ENCODE measurements around the gene RASAL3.

RASAL3 gene

DNA sequence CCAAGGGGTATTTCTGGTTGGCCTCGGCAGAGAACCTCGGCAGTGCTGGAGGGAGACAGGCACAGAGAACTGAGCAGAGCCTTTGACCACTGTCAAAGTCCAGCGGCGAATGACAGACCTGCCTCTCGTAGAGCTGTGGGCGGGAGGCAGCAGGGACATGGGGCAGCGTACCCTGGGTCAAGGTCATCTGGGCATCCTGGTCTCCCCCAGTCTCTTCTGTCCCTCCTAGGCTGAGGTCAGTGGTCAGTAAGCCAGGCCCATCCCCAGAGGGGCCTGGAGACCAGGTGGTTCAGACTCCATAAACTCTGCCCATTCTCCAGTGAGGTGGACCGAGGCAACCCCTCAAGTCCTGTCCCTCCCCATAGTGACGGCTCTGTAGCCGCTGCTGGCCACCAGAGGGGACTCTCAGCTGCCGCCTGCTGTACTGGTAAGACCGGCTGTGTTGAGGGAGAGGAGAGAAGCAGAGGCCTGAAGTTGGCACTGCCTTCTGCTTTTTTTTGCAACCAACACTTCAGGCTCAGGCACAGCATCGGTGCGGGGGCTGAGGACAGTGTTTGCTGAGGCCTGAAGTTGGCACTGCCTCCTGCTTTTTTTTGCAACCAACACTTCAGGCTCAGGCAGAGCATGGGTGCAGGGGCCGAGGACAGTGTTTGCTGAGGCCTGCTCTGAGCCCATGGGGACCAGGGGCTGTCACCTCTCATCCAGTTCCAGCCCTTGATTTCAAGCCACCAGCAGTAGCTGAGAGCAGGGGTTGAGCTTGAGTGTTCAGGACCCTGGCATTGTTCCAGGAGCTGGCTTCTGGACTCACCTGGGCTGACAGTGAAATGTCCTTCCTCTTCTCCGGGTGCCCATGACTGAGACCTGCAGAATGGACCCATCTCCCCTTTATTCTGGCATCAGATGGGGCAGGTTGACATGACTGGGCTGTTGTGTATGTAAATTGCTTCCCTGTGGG, 15.3 kb upstream of the RASAL3 start, which contains the start of gene PGLYRP2:
PGLYRP2 (minus strand) TSS at position 111 of the 955 bp plus-strand sequence. CDS start 130 bp downstream, outside the sequence.
- H3K9me3 ChIP-seq (ENCODE audit: insufficient read depth, low read length, severe bottlenecking): no peaks in the 10 kb centered on the region
- no peak for ATAC-seq (ENCODE audit: insufficient read depth, low read depth)
- no peak within 1 kb of the TSS for H3K27ac ChIP-seq (ENCODE audit: low read length)

DNA sequence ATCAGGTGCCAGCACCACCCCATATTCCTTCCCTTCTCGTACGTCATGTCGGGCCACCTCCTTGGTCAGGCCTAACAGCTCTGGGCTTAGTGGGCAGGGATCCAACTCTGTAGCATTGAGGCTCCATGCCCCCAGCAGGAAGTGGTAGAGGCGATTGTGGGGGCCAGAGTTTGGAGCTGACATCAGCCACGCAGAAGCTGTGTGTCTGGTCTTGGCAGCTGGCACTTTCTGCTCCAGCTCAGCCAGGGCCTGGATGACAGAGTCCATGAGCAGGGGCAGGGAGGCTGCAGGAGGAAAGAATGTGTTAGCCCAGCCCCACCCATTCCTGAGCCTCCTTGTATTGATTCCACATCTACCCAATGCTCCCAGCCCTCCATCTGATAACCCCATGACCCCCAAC, 12.0 kb upstream of the RASAL3 start:
- no peak overlapping the region for H3K4me2 ChIP-seq (ENCODE audit: insufficient read depth, low read length)
- peak; percentile 50; the same call in 1 of the 3 replicates for ATAC-seq (ENCODE audit: insufficient read depth, low read depth)
- no peaks in the 10 kb centered on the region for H4K20me1 ChIP-seq (ENCODE audit: insufficient read depth, low read length)
- no peak overlapping the region; the same call in 1 of the 2 replicates for H3K27ac ChIP-seq (ENCODE audit: low read length)
- H2AFZ ChIP-seq (ENCODE audit: low read depth, low read length): no peak overlapping the region
- no peak for TF ChIP-seq EZH2 (IDR thresholded peaks at IDR 0.05; ENCODE audit: borderline replicate concordance, low read depth, low read length, severe bottlenecking)
- TF ChIP-seq, protein P1, sequence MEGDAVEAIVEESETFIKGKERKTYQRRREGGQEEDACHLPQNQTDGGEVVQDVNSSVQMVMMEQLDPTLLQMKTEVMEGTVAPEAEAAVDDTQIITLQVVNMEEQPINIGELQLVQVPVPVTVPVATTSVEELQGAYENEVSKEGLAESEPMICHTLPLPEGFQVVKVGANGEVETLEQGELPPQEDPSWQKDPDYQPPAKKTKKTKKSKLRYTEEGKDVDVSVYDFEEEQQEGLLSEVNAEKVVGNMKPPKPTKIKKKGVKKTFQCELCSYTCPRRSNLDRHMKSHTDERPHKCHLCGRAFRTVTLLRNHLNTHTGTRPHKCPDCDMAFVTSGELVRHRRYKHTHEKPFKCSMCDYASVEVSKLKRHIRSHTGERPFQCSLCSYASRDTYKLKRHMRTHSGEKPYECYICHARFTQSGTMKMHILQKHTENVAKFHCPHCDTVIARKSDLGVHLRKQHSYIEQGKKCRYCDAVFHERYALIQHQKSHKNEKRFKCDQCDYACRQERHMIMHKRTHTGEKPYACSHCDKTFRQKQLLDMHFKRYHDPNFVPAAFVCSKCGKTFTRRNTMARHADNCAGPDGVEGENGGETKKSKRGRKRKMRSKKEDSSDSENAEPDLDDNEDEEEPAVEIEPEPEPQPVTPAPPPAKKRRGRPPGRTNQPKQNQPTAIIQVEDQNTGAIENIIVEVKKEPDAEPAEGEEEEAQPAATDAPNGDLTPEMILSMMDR (IDR thresholded peaks at IDR 0.05; ENCODE audit: borderline replicate concordance, extremely low read depth, low read length, poor library complexity, severe bottlenecking): no peak
- no peak overlapping the region for H3K9ac ChIP-seq (ENCODE audit: low read depth, low read length)
- no peaks in the 10 kb centered on the region for H3K9me3 ChIP-seq (ENCODE audit: insufficient read depth, low read length, severe bottlenecking)
- no peaks in the 10 kb centered on the region for H3K79me2 ChIP-seq (ENCODE audit: insufficient read depth, low read length)
- no peaks in the 10 kb centered on the region for H3K4me1 ChIP-seq (ENCODE audit: insufficient read depth, low read length)
- H3K36me3 ChIP-seq (ENCODE audit: insufficient read depth, low read length): no peaks in the 10 kb centered on the region
- DNase-seq: peak; percentile 28
- H3K4me3 ChIP-seq (ENCODE audit: low read depth in 1 of 2, low read length in 2 of 2): no peak overlapping the region
- H3K27me3 ChIP-seq (ENCODE audit: insufficient read depth, low read length, poor library complexity): no peaks in the 10 kb centered on the region

More for the DNA sequence above, 15.3 kb upstream of the RASAL3 start, which contains the start of gene PGLYRP2:
- Histone ChIP-seq H4K20me1 (ENCODE audit: insufficient read depth, low read length) (no peaks in the 10 kb centered on the region), H3K79me2 (ENCODE audit: insufficient read depth, low read length) (no peaks in the 10 kb centered on the region), H2AFZ (ENCODE audit: low read depth, low read length) (no peak within 1 kb of the TSS), H3K9ac (ENCODE audit: low read depth, low read length) (no peak within 1 kb of the TSS), H3K36me3 (ENCODE audit: insufficient read depth, low read length) (no peaks in the 10 kb centered on the region), H3K4me1 (ENCODE audit: insufficient read depth, low read length) (no peaks in the 10 kb centered on the region), H3K27me3 (ENCODE audit: insufficient read depth, low read length, poor library complexity) (no peaks in the 10 kb centered on the region), H3K4me2 (ENCODE audit: insufficient read depth, low read length) (no peak within 1 kb of the TSS), H3K4me3 (ENCODE audit: low read depth in 1 of 2, low read length in 2 of 2) (no peak within 1 kb of the TSS)
- TF ChIP-seq EZH2 (IDR thresholded peaks at IDR 0.05; ENCODE audit: borderline replicate concordance, low read depth, low read length, severe bottlenecking): no peak
- TF ChIP-seq, protein P1 (IDR thresholded peaks at IDR 0.05; ENCODE audit: borderline replicate concordance, extremely low read depth, low read length, poor library complexity, severe bottlenecking): no peak
- DNase-seq: no peak

DNA sequence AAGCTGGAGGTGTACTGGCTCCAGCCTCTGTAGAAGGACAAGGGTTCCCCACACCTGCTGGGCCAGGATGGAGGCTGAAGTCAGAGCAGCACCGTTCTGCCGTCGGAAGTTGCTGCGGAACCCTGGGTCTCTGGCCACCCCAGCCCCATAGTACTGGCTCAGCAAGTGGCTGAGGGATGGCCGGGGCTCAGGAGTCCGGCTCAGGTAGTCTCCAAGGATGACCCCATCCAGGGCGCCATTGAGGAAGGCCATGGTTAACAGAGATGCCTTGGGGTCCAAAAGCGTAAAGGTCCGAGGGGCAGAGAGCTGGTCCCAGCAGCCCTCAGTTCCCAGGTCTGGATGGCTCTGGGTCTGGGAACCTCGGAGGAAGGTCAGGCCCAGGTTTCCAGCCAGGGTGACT, 11.3 kb upstream of the RASAL3 start:
- no peak for TF ChIP-seq EZH2 (IDR thresholded peaks at IDR 0.05; ENCODE audit: borderline replicate concordance, low read depth, low read length, severe bottlenecking)
- TF ChIP-seq, protein P1 (IDR thresholded peaks at IDR 0.05; ENCODE audit: borderline replicate concordance, extremely low read depth, low read length, poor library complexity, severe bottlenecking): no peak
- DNase-seq (no peak), ATAC-seq (ENCODE audit: insufficient read depth, low read depth) (no peak)
- Histone ChIP-seq H3K27ac (ENCODE audit: low read length) (no peak overlapping the region), H3K4me1 (ENCODE audit: insufficient read depth, low read length) (no peaks in the 10 kb centered on the region), H3K36me3 (ENCODE audit: insufficient read depth, low read length) (no peaks in the 10 kb centered on the region), H3K4me3 (ENCODE audit: low read depth in 1 of 2, low read length in 2 of 2) (no peak overlapping the region), H3K9ac (ENCODE audit: low read depth, low read length) (no peak overlapping the region), H4K20me1 (ENCODE audit: insufficient read depth, low read length) (no peaks in the 10 kb centered on the region), H2AFZ (ENCODE audit: low read depth, low read length) (no peak overlapping the region), H3K4me2 (ENCODE audit: insufficient read depth, low read length) (no peak overlapping the region), H3K9me3 (ENCODE audit: insufficient read depth, low read length, severe bottlenecking) (no peaks in the 10 kb centered on the region), H3K79me2 (ENCODE audit: insufficient read depth, low read length) (no peaks in the 10 kb centered on the region), H3K27me3 (ENCODE audit: insufficient read depth, low read length, poor library complexity) (no peaks in the 10 kb centered on the region)

All from DND-41 (cell line).